OCI-LY1 (cell line): ENCODE results near the gene ZFYVE9.

ENCODE experiments used
- H2AFZ ChIP-seq: fragments of 200-600 bp; sonication (generic), shearing (Covaris generic); 2 replicates; pipeline ENCODE4 v1.6.0; 2014; ENCODE audit warnings: antibody characterized with exemption, mild to moderate bottlenecking, low read length
- H3F3A ChIP-seq: fragments of 200-600 bp; sonication (generic), shearing (Covaris generic); 2 replicates; pipeline ENCODE4 v1.6.0; 2014; ENCODE audit warnings: mild to moderate bottlenecking, antibody characterized with exemption, low read length, moderate library complexity; ENCODE audit not compliant: insufficient read depth
- H3K27ac ChIP-seq: fragments of 200-600 bp; sonication (generic); 2 replicates; pipeline ENCODE4 v1.5.1; 2014; ENCODE audit warnings: low read length, mixed run types, mild to moderate bottlenecking, low read depth; ENCODE audit not compliant: poor library complexity, severe bottlenecking
- H3K27me3 ChIP-seq: fragments of 200-600 bp; sonication (generic); 2 replicates; pipeline ENCODE4 v1.6.0; 2014; ENCODE audit warnings: antibody characterized with exemption, mild to moderate bottlenecking, low read length, moderate library complexity; ENCODE audit not compliant: insufficient read depth
- H3K36me3 ChIP-seq: fragments of 200-600 bp; sonication (generic); 2 replicates; pipeline ENCODE4 v1.6.1; 2014; ENCODE audit warnings: mild to moderate bottlenecking, antibody characterized with exemption, low read length, moderate library complexity, mixed read lengths; ENCODE audit not compliant: insufficient read depth
- H3K4me1 ChIP-seq: fragments of 200-600 bp; sonication (generic); 2 replicates; pipeline ENCODE4 v1.5.1; 2014; ENCODE audit warnings: mild to moderate bottlenecking, low read length, moderate library complexity; ENCODE audit not compliant: insufficient read depth, severe bottlenecking
- H3K4me2 ChIP-seq: fragments of 200-600 bp; sonication (generic), shearing (Covaris generic); 2 replicates; pipeline ENCODE4 v1.6.1; 2014; ENCODE audit warnings: low read length
- H3K4me3 ChIP-seq: fragments of 200-600 bp; sonication (generic); 2 replicates; pipeline ENCODE4 v1.5.1; 2014; ENCODE audit warnings: low read length, low read depth, mild to moderate bottlenecking, mixed read lengths; ENCODE audit not compliant: poor library complexity, severe bottlenecking
- H3K79me2 ChIP-seq: fragments of 200-600 bp; shearing (Covaris generic); 2 replicates; pipeline ENCODE4 v1.6.1; 2016; ENCODE audit warnings: mixed run types, low read length, mixed read lengths; ENCODE audit not compliant: insufficient read depth
- H3K9ac ChIP-seq: fragments of 200-600 bp; sonication (generic), shearing (Covaris generic); 2 replicates; pipeline ENCODE4 v1.6.1; 2014; ENCODE audit warnings: mild to moderate bottlenecking, low read length, mixed read lengths
- H3K9me2 ChIP-seq: fragments of 200-600 bp; sonication (generic), shearing (Covaris generic); 2 replicates; pipeline ENCODE4 v1.6.1; 2014; ENCODE audit warnings: low read depth, mild to moderate bottlenecking, low read length, mixed read lengths
- H3K9me3 ChIP-seq: fragments of 200-600 bp; shearing (Covaris generic); 2 replicates; pipeline ENCODE4 v1.6.1; 2014; ENCODE audit warnings: low read length, mixed read lengths
- H4K20me1 ChIP-seq: fragments of 200-600 bp; sonication (generic), shearing (Covaris generic); 2 replicates; pipeline ENCODE4 v1.6.0; 2016; ENCODE audit warnings: mild to moderate bottlenecking, low read length; ENCODE audit not compliant: insufficient read depth
- EZH2 ChIP-seq: fragments of 200-600 bp; sonication (generic), shearing (Covaris generic); IDR thresholded peaks from 2 replicates; pipeline ENCODE4 v1.8.0; 2017; ENCODE audit warnings: borderline replicate concordance, mixed run types, mild to moderate bottlenecking, antibody characterized with exemption, low read length, moderate library complexity, mixed read lengths
- TF ChIP-seq, protein P1 (sequence below): fragments of 200-600 bp; sonication (generic), shearing (Covaris generic); IDR thresholded peaks from 2 replicates; pipeline ENCODE4 v1.5.1; 2017; ENCODE audit warnings: mild to moderate bottlenecking, antibody characterized with exemption, low read length, moderate library complexity, mixed read lengths

ZFYVE9 gene

GRCh38 chr1:52332411-52332810 is 190.5 kb downstream of the ZFYVE9 start:
- no peak overlapping the region for H3K4me3 ChIP-seq
- H3F3A ChIP-seq = no peaks in the 10 kb centered on the region
- H3K9me3 ChIP-seq = no peaks in the 10 kb centered on the region
- H3K27me3 ChIP-seq = no peaks in the 10 kb centered on the region
- TF ChIP-seq, protein P1, sequence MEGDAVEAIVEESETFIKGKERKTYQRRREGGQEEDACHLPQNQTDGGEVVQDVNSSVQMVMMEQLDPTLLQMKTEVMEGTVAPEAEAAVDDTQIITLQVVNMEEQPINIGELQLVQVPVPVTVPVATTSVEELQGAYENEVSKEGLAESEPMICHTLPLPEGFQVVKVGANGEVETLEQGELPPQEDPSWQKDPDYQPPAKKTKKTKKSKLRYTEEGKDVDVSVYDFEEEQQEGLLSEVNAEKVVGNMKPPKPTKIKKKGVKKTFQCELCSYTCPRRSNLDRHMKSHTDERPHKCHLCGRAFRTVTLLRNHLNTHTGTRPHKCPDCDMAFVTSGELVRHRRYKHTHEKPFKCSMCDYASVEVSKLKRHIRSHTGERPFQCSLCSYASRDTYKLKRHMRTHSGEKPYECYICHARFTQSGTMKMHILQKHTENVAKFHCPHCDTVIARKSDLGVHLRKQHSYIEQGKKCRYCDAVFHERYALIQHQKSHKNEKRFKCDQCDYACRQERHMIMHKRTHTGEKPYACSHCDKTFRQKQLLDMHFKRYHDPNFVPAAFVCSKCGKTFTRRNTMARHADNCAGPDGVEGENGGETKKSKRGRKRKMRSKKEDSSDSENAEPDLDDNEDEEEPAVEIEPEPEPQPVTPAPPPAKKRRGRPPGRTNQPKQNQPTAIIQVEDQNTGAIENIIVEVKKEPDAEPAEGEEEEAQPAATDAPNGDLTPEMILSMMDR = no peak
- no peak for TF ChIP-seq EZH2
- no peak overlapping the region for H3K9ac ChIP-seq
- no peak overlapping the region for H2AFZ ChIP-seq
- no peaks in the 10 kb centered on the region for H3K4me1 ChIP-seq
- no peaks in the 10 kb centered on the region for H3K36me3 ChIP-seq
- no peaks in the 10 kb centered on the region for H3K9me2 ChIP-seq
- H3K79me2 ChIP-seq = no peaks in the 10 kb centered on the region
- H4K20me1 ChIP-seq = no peaks in the 10 kb centered on the region
- H3K27ac ChIP-seq = no peak overlapping the region
- no peak overlapping the region for H3K4me2 ChIP-seq

DNA sequence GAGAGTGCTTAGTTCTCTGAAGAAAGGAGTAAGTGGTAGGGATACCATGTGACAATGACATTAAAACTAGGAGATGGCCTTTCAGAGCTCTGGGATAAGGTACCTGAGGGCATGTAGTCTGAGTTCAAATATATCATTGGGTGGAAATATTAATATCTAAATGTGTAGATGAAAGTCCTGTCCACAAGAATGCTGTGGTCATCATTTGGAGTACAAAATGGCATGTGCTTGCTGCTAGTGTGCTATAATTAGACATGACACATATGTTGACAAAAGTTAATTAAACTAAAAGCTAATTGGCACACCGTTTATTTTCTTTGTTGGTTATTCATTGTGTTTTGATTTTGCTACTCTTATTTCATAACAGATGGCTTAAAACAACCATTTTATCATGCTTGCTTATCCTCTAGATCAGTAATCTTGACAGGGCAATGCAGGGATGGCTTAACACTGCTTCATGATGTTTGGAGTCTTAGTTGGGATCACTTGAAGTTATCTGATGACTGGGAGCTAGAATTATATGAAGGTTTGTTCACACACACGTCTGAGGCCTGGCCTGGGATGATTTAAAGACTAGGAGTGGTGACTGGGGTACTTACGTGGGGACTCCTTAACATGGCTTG is 193.1 kb downstream of the ZFYVE9 start:
- no peak overlapping the region for H3K9ac ChIP-seq
- no peaks in the 10 kb centered on the region for H3F3A ChIP-seq
- no peak overlapping the region for H2AFZ ChIP-seq
- H4K20me1 ChIP-seq = no peaks in the 10 kb centered on the region
- H3K36me3 ChIP-seq = no peaks in the 10 kb centered on the region
- H3K27ac ChIP-seq = no peak overlapping the region
- H3K4me3 ChIP-seq = no peak overlapping the region
- H3K4me1 ChIP-seq = no peaks in the 10 kb centered on the region
- no peaks in the 10 kb centered on the region for H3K9me3 ChIP-seq
- H3K4me2 ChIP-seq = no peak overlapping the region
- no peaks in the 10 kb centered on the region for H3K9me2 ChIP-seq
- no peak for TF ChIP-seq EZH2
- TF ChIP-seq, protein P1 = no peak
- H3K27me3 ChIP-seq = no peaks in the 10 kb centered on the region
- H3K79me2 ChIP-seq = no peaks in the 10 kb centered on the region

- Histone ChIP-seq H3K27ac (no peak overlapping the region), H3K4me2 (no peak overlapping the region), H2AFZ (no peak overlapping the region), H3K36me3 (no peaks in the 10 kb centered on the region), H3F3A (no peaks in the 10 kb centered on the region), H3K4me3 (no peak overlapping the region), H4K20me1 (no peaks in the 10 kb centered on the region), H3K9ac (no peak overlapping the region), H3K27me3 (no peaks in the 10 kb centered on the region), H3K9me2 (no peaks in the 10 kb centered on the region), H3K9me3 (no peaks in the 10 kb centered on the region), H3K4me1 (no peaks in the 10 kb centered on the region), H3K79me2 (no peaks in the 10 kb centered on the region)
- TF ChIP-seq EZH2 = no peak
- TF ChIP-seq, protein P1 = no peak
Measured at GRCh38 chr1:52337439-52337838, 195.6 kb downstream of the ZFYVE9 start.
